CD14-positive monocyte (primary cell): ENCODE data around the gene YBX1. TPM values are rescaled to one million over a fixed set of nuclear protein-coding genes. Genes with fewer than 3 reads are reported as not detected.
A peak's percentile ranks its signal among the peaks of the same experiment; 100 is the strongest.

ENCODE experiments used
- DNase-seq, 3 donors: peaks; one replicate each; pipeline ENCODE4 v3.0.0-alpha.2; 2011 to 2022
- H2AFZ ChIP-seq: 2 replicates; pipeline ENCODE4 v1.6.0; 2012; ENCODE audit warnings: mild to moderate bottlenecking, low read depth, low read length, inconsistent platforms; ENCODE audit not compliant: insufficient read depth, poor library complexity, severe bottlenecking
- H3K27ac ChIP-seq, 2 donors: 1 replicate in 1 of 2; 2 replicates in 1 of 2; pipeline ENCODE4 v1.5.1; 2012 to 2013; ENCODE audit warnings: low read length in 2 of 2, control low read depth in 1 of 2, inconsistent platforms in 1 of 2, low read depth in 1 of 2, mild to moderate bottlenecking in 1 of 2
- H3K27me3 ChIP-seq, 2 donors: one replicate each; pipeline versions ENCODE4 v1.6.0 to v1.6.1; 2011 to 2013; ENCODE audit warnings: low read length in 2 of 2; ENCODE audit not compliant: control insufficient read depth in 2 of 2, insufficient read depth in 2 of 2
- H3K36me3 ChIP-seq, 2 donors: replicated peaks in 1 of 2; 1 replicate in 1 of 2; 2 replicates in 1 of 2; pipeline versions ENCODE4 v1.5.1 to v1.6.1; 2012 to 2013; ENCODE audit warnings: low read length in 2 of 2, control low read depth in 1 of 2, inconsistent platforms in 1 of 2, mild to moderate bottlenecking in 1 of 2; ENCODE audit not compliant: insufficient read depth in 2 of 2, control insufficient read depth in 1 of 2
- H3K4me1 ChIP-seq, 2 donors: 1 replicate in 1 of 2; 2 replicates in 1 of 2; pipeline versions ENCODE4 v1.5.1 to v1.6.1; 2012 to 2013; ENCODE audit warnings: low read length in 2 of 2, control low read depth in 1 of 2, inconsistent platforms in 1 of 2, mild to moderate bottlenecking in 1 of 2, moderate library complexity in 1 of 2; ENCODE audit not compliant: insufficient read depth in 2 of 2, control insufficient read depth in 1 of 2
- H3K4me2 ChIP-seq: replicated peaks from 2 replicates; pipeline ENCODE3; 2012; ENCODE audit warnings: low read length, moderate library complexity, mild to moderate bottlenecking; ENCODE audit not compliant: poor library complexity, severe bottlenecking; ENCODE audit errors: extremely low read depth
- H3K4me3 ChIP-seq, 3 experiments: fragments of 200-600 bp in 1 of 3; sonication (generic) in 1 of 3; replicated peaks in 1 of 3; 1 replicate in 2 of 3; 2 replicates in 1 of 3; pipeline ENCODE4 v1.5.1; 2011 to 2013; ENCODE audit warnings: low read length in 3 of 3, mild to moderate bottlenecking in 3 of 3, control low read depth in 2 of 3, low read depth in 2 of 3, inconsistent platforms in 1 of 3, moderate library complexity in 1 of 3
- H3K79me2 ChIP-seq: 2 replicates; pipeline ENCODE4 v1.6.0; 2012; ENCODE audit warnings: mild to moderate bottlenecking, control low read depth, inconsistent platforms, low read length, moderate library complexity; ENCODE audit not compliant: insufficient read depth
- H3K9ac ChIP-seq: 2 replicates; pipeline ENCODE4 v1.6.0; 2017; ENCODE audit warnings: low read length, mild to moderate bottlenecking; ENCODE audit not compliant: insufficient read depth, poor library complexity, severe bottlenecking
- H3K9me3 ChIP-seq, 2 donors: replicated peaks in 1 of 2; 1 replicate in 1 of 2; 2 replicates in 1 of 2; pipeline versions ENCODE4 v1.5.1 to v1.6.1; 2012 to 2013; ENCODE audit warnings: low read length in 2 of 2, control low read depth in 1 of 2; ENCODE audit not compliant: control insufficient read depth in 1 of 2, insufficient read depth in 1 of 2
- H4K20me1 ChIP-seq: 2 replicates; pipeline ENCODE4 v1.6.0; 2012; ENCODE audit warnings: mild to moderate bottlenecking, low read length, control low read depth, moderate library complexity; ENCODE audit not compliant: insufficient read depth
- H3K27ac Mint-ChIP-seq, 7 donors: one replicate each; pipeline ENCODE4 v1.8.0; 2020; ENCODE audit warnings: mild to moderate bottlenecking in 7 of 7, mixed read lengths in 7 of 7, moderate library complexity in 6 of 7, inconsistent platforms in 2 of 7
- H3K27me3 Mint-ChIP-seq, 3 donors: one replicate each; pipeline ENCODE4 v1.8.0; 2021 to 2022; ENCODE audit warnings: low read depth in 3 of 3, mild to moderate bottlenecking in 3 of 3, mixed read lengths in 3 of 3, moderate library complexity in 3 of 3, inconsistent platforms in 1 of 3
- H3K36me3 Mint-ChIP-seq, 2 donors: one replicate each; pipeline ENCODE4 v1.8.0; 2020; ENCODE audit warnings: mixed read lengths in 2 of 2, inconsistent platforms in 1 of 2, mild to moderate bottlenecking in 1 of 2
- H3K4me1 Mint-ChIP-seq: one replicate; pipeline ENCODE4 v1.8.0; 2020; ENCODE audit warnings: mild to moderate bottlenecking, mixed read lengths
- H3K4me3 Mint-ChIP-seq, 2 donors: one replicate each; pipeline ENCODE4 v1.8.0; 2020; ENCODE audit warnings: mild to moderate bottlenecking in 2 of 2, mixed read lengths in 2 of 2, moderate library complexity in 1 of 2
- H3K9me3 Mint-ChIP-seq, 7 donors: one replicate each; pipeline ENCODE4 v1.8.0; 2020 to 2022; ENCODE audit warnings: mixed read lengths in 7 of 7, mild to moderate bottlenecking in 6 of 7, moderate library complexity in 6 of 7, inconsistent platforms in 2 of 7
- CTCF ChIP-seq: fragments of 200-600 bp; IDR thresholded peaks from one replicate; pipeline ENCODE4 v1.8.0; 2022; ENCODE audit warnings: antibody characterized with exemption, mild to moderate bottlenecking
- WGBS: methylation state at CpG from one replicate; pipeline ENCODE4 v1.1.5; 2013; ENCODE audit warnings: missing lambda C conversion rate; ENCODE audit not compliant: insufficient coverage; 5-methylcytosine and 5-hydroxymethylcytosine counted together
- intact Hi-C, 2 donors: fragments of 100-400 bp; cut with micrococcal nuclease; formaldehyde crosslinking; loops; one replicate each; pipeline versions ENCODE4 v1.15.0 to v1.15.1; 2023
- polyA plus RNA-seq, 3 donors: library from polyadenylated mRNA; depleted of rRNA in 1 of 3; unstranded in 2 of 3; stranded (reverse) in 1 of 3; fragments of 300-500 nt in 2 of 3; fragments of >200 nt in 1 of 3; fragmentation: Illumina TruSeq in 2 of 3; gene quantifications; 1 replicate in 2 of 3; 2 replicates in 1 of 3; pipeline ENCODE4 v1.2.3, GENCODE V29; 2012 to 2021

The YBX1 gene
- polyA plus RNA-seq, 3 donors: 65.7 to 301 (median 70.2) TPM

GRCh38 chr1:42738678-42739226 lies 56.5 kb downstream of the YBX1 start:
- peaks cover 26 to 30% of the 10 kb centered on the region in 2 donors for H3K4me1 ChIP-seq
- H3K79me2 ChIP-seq: no peaks in the 10 kb centered on the region
- no peak overlapping the region for H3K4me3 Mint-ChIP-seq
- H3K27me3 ChIP-seq: no peaks in the 10 kb centered on the region
- intact Hi-C loops: no loop called here
- H3K4me2 ChIP-seq: no peak overlapping the region
- H3K9me3 Mint-ChIP-seq: peaks cover 0 to 3% (median 0%) of the 10 kb centered on the region in 7 donors
- DNase-seq: no peak
- WGBS: 100% methylated on average over 2 of the region's 8 CpGs
- peak overlapping the region in 1 of 2 donors; percentile 69 for H3K27ac ChIP-seq
- peak overlapping the region; percentile 24 for H3K9ac ChIP-seq
- peaks cover 26% of the 10 kb centered on the region for H3K4me1 Mint-ChIP-seq
- no peak overlapping the region for H2AFZ ChIP-seq
- H3K27ac Mint-ChIP-seq: peak overlapping the region in 1 of 7 donors; percentile 13
- peaks cover 0 to 5% of the 10 kb centered on the region in 2 donors for H3K36me3 Mint-ChIP-seq
- H3K4me3 ChIP-seq: no peak overlapping the region
- H3K9me3 ChIP-seq: no peaks in the 10 kb centered on the region
- no peak for TF ChIP-seq CTCF
- peaks cover 0 to 8% (median 1%) of the 10 kb centered on the region in 3 donors for H3K27me3 Mint-ChIP-seq
- H4K20me1 ChIP-seq: no peaks in the 10 kb centered on the region
- no peaks in the 10 kb centered on the region for H3K36me3 ChIP-seq

GRCh38 chr1:42739753-42740700 lies 57.8 kb downstream of the YBX1 start, which contains the start of gene CLDN19:
Gene CLDN19 (minus strand): TSS chr1:42740236. CDS start chr1:42740063, 173 bp downstream.
- Histone ChIP-seq H3K4me1 (peaks cover 26 to 30% of the 10 kb centered on the region in 2 donors), H4K20me1 (no peaks in the 10 kb centered on the region), H3K27ac (no peak within 1 kb of the TSS), H3K9me3 (no peaks in the 10 kb centered on the region), H3K27me3 (no peaks in the 10 kb centered on the region), H3K79me2 (no peaks in the 10 kb centered on the region), H3K4me2 (no peak within 1 kb of the TSS), H3K4me3 (no peak within 1 kb of the TSS), H2AFZ (no peak within 1 kb of the TSS), H3K36me3 (no peaks in the 10 kb centered on the region), H3K9ac (no peak within 1 kb of the TSS)
- Mint-ChIP-seq H3K36me3 (peaks cover 0 to 5% of the 10 kb centered on the region in 2 donors), H3K27me3 (peaks cover 0 to 7% (median 1%) of the 10 kb centered on the region in 3 donors), H3K4me3 (no peak within 1 kb of the TSS), H3K9me3 (peaks cover 0 to 3% (median 0%) of the 10 kb centered on the region in 7 donors), H3K27ac (peak within 1 kb of the TSS in 2 of 7 donors; percentile 74 to 76), H3K4me1 (peaks cover 26% of the 10 kb centered on the region)
- intact Hi-C loops: loop anchor here in 1 of 2 donors (10.0 kb wide), 1 partner anchor 395 kb away; no protein-coding TSS in a partner anchor
- DNase-seq: no peak
- WGBS: 97% methylated on average over 22 of the region's 27 CpGs
- no peak for TF ChIP-seq CTCF
